Hematopoietic multipotent progenitor cell (in vitro differentiated cells): Measurements from ENCODE around the gene IRX3. TPM values are rescaled to one million over a fixed set of nuclear protein-coding genes. Genes with fewer than 3 reads are reported as not detected.

ENCODE experiments used
- DNase-seq, 3 donors: peaks; one replicate each; pipeline ENCODE4 v3.0.0-alpha.2; 2011 to 2015; ENCODE audit warnings: low read depth in 2 of 3, low spot score in 2 of 3
- total RNA-seq: library from RNA; depleted of rRNA; stranded (reverse); fragments of >200 nt; gene quantifications from one replicate; pipeline ENCODE4 v1.2.3, GENCODE V29; 2012

IRX3 gene
- total RNA-seq, 1 donor = under 0.01 TPM

DNA sequence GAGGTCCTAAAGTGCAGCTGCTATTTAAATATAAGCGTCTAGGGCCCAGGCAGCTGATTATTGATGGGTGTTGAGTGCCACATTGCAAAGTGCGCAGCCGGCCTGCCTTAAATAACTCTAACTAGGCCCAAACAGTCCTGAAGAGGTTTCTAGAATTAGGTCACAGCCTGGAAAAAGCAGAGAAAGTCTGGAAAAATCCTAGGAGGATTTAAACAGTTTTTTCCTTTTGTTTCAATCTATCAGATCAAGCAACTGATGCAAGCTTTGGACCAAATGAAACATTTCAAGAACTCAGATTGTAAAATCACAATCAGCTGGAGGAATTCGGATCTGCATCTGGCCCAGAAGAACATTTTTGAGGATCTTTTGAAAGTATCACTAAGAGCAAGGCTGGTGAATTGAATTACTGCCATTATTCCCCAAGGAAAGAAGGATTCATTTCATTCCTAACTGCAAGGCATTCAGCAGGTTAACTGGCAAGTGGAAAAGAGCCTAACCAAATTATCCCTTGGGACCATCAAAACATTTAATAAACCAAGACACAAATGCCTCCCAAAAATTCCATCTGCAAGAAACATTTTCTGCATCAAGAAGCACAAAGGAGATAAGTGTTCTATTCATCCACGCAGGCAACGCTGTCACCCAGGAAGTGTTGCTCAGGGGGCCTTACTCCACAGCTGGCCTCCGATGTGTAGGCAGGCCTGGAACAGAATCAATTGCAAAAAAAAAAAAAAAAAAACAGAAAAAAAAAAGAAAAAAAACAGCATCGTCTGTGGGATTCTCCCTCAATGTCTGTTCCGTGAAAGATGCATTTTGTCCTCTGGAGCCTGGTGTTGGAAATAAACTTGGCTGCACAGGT is 46.1 kb downstream of the IRX3 start:
- DNase-seq = no peak

DNA sequence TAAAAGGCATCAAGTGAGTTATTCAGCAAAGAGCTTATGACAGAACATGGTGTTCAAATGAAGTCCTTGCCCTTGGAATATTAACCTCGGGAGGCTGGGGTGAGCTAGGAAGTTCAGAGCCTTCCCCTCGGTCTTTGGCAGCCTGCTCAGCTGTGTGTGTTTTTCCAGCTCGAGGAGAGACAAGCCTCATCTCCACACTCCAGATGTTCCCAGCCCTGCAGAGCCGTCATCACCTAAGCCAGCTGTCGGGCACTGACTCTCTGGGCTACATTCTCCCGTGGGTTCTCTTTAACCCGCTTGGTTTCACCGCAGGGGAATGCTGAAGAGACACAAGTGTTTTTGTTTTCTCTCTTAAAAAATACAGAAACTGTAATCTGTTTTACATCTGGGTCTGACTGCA is 47.1 kb downstream of the IRX3 start:
- DNase-seq = no peak

DNA sequence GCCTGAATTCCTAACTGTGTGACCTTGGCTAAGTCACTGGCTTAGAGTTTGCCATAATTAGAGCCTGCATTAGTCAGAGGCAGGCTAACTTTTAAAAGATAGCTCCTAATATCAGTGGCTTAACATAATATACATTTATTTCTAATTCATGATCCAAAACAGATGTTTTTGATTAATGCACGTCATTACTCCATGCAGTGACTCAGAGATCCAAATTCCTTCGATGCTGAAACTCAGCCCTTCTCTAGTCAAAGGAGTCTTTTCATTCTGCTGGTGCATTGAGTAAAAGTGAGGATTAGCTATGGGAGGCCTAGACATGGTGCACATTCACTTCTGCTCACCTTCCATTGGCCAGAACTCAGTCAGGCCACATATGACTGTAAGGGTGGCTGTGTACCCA is 49.8 kb downstream of the IRX3 start:
- DNase-seq = no peak

DNA sequence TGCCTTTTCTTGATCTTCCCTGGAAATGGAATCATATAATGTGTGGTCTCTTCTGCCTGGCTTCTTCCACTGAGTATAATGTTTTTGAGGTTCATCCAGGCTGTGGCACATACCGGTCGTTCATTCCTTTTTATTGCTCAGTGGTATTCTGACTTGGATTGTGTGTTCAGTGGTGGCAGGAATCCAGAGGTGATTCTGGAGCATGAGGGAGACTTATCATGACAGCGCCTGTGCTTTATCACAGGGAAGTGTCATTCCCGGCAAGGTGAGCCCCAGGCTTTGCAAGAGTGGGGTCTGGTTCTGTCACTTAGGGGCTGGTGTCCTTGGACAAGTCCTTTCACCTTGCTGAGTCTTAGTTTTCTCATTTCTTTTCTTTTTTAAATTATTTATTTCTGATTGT is 53.0 kb downstream of the IRX3 start:
- no peak for DNase-seq
